ENCODE measurements around the gene GRPEL2. TPM values are rescaled to one million over a fixed set of nuclear protein-coding genes. Genes with fewer than 3 reads are reported as not detected.

The GRPEL2 gene
- total and polyA plus RNA-seq, 9 donors: 5.9 to 17.5 (median 12.2) TPM

DNA sequence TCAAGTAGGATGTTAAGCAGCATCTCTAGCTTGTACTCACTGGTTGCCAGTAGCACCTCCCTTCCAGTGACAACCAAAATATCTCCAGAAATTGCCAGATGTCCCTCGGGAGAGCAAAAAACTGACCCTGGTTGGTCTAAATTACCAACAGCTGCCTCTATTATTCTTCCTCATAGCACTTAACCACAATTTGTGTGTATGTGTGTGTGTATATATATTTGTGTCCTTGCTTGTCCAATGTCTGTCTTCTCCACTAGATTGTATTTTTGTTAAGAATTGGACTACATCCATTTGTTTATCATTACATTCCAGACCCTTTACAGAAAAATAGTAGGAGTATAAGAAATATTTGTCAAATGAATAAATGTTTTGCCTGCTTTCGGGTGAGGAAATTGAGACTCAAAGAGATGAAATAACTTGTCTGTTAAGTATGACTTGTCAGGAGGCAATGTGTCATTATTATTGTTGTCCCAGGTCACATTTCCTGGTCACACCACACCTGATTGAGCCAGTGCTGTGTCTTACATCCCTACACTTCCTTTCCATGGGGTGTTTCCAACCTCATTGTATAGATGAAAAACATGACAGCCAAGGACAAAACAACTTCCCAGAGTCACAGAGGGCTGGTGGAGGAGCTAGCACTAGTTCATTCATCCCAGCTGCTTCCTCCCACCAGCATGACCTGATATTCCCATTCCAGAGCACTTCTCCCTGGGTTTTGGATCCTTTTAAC lies 11.4 kb upstream of the GRPEL2 start:
- Histone ChIP-seq H3K4me3 (no peak overlapping the region), H3K27me3 (no peaks in the 10 kb centered on the region), H3K4me1 (ENCODE audit: insufficient read depth) (no peaks in the 10 kb centered on the region), H3K36me3 (no peaks in the 10 kb centered on the region), H3K9me3 (no peaks in the 10 kb centered on the region), H3K27ac (no peak overlapping the region)
- no peak for TF ChIP-seq POLR2A (IDR thresholded peaks at IDR 0.05)
- no peak for TF ChIP-seq EP300 (IDR thresholded peaks at IDR 0.05)
- TF ChIP-seq, protein P1, sequence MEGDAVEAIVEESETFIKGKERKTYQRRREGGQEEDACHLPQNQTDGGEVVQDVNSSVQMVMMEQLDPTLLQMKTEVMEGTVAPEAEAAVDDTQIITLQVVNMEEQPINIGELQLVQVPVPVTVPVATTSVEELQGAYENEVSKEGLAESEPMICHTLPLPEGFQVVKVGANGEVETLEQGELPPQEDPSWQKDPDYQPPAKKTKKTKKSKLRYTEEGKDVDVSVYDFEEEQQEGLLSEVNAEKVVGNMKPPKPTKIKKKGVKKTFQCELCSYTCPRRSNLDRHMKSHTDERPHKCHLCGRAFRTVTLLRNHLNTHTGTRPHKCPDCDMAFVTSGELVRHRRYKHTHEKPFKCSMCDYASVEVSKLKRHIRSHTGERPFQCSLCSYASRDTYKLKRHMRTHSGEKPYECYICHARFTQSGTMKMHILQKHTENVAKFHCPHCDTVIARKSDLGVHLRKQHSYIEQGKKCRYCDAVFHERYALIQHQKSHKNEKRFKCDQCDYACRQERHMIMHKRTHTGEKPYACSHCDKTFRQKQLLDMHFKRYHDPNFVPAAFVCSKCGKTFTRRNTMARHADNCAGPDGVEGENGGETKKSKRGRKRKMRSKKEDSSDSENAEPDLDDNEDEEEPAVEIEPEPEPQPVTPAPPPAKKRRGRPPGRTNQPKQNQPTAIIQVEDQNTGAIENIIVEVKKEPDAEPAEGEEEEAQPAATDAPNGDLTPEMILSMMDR (IDR thresholded peaks at IDR 0.05): no peak
- no peak for DNase-seq
- 32 to 45% (median 41%) methylated on average over 2 of the region's 2 CpGs for WGBS, 3 donors
- intact Hi-C loops (cut with DNase I): no loop called here

DNA sequence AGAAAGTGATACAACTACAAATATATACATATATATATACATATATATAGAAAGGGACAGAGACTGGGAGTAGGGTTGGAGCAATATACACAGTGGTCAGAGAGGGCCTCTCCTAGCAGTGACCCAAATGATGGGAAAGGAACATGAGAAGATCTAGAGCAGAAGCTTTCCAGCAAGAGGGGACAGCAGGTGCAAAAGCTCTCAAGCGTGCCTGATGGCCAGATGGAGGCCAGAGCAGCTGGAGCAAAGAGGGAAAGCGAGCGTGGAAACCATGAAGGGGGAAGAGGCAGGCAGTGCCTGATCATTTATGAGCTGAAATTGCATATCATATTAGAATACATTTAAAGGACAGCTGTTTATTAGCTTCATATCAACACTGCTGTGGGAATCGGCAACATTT lies 7.6 kb upstream of the GRPEL2 start:
- H3K4me3 ChIP-seq: no peak overlapping the region
- WGBS, 3 donors: 89 to 93% (median 90%) methylated on average over 4 of the region's 4 CpGs
- intact Hi-C loops (cut with DNase I): no loop called here
- TF ChIP-seq, protein P1 (IDR thresholded peaks at IDR 0.05): no peak
- no peak for TF ChIP-seq POLR2A (IDR thresholded peaks at IDR 0.05)
- no peak for TF ChIP-seq EP300 (IDR thresholded peaks at IDR 0.05)
- H3K36me3 ChIP-seq: no peaks in the 10 kb centered on the region
- H3K27me3 ChIP-seq: no peaks in the 10 kb centered on the region
- no peak for DNase-seq
- no peaks in the 10 kb centered on the region for H3K4me1 ChIP-seq (ENCODE audit: insufficient read depth)
- H3K9me3 ChIP-seq: no peaks in the 10 kb centered on the region
- H3K27ac ChIP-seq: no peak overlapping the region

DNA sequence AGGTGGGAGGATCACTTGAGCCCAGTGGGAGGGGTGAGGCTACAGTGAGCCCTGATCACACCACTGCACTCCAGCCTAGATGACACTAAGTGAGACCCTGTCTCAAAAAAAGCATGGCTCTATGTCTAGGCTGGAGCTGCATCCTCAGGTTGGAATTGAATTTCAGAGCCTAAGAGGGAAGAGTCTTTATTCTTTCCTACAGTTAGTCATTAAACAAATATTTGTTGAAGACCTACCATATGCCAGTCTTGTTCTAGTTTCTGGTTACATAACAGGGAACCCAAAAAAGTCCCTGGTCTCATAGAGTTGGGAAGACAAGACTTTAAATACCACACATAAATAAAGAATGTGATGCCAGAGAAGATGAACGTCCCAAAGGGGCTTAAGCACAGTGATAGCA lies 6.9 kb upstream of the GRPEL2 start:
- TF ChIP-seq, protein P1 (IDR thresholded peaks at IDR 0.05): no peak
- TF ChIP-seq POLR2A (IDR thresholded peaks at IDR 0.05) (no peak), EP300 (IDR thresholded peaks at IDR 0.05) (no peak)
- intact Hi-C loops (cut with DNase I): no loop called here

DNA sequence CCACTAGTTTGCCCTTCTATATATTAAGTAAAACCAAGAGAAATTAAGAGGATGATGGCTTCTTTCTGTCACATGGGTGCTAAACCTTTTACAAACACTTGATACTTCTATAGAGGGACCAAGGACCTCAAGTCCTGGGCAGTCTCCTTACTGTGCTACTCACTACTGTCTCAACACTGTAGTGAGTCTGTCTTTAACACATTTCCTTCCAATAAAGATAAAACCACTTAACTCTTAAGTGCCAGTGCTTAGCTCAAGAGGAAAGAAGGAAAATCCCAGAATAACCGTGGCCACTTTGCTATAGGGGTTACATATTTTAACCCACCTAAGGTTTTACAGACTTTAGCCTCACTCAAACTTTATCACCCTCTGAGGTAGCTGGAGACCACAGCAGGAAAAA lies 4.4 kb upstream of the GRPEL2 start:
- intact Hi-C loops (cut with DNase I): no loop called here
- no peak for DNase-seq
- Histone ChIP-seq H3K9me3 (no peaks in the 10 kb centered on the region), H3K27ac (no peak overlapping the region), H3K36me3 (no peaks in the 10 kb centered on the region), H3K4me1 (ENCODE audit: insufficient read depth) (peaks cover 2% of the 10 kb centered on the region), H3K4me3 (no peak overlapping the region), H3K27me3 (no peaks in the 10 kb centered on the region)
- 85 to 89% (median 87%) methylated on average over 1 of the region's 1 CpG for WGBS, 3 donors
- TF ChIP-seq EP300 (IDR thresholded peaks at IDR 0.05): no peak
- TF ChIP-seq, protein P1 (IDR thresholded peaks at IDR 0.05): no peak
- TF ChIP-seq POLR2A (IDR thresholded peaks at IDR 0.05): no peak

More for the DNA sequence above, 6.9 kb upstream of the GRPEL2 start:
- no peak overlapping the region for H3K4me3 ChIP-seq
- no peaks in the 10 kb centered on the region for H3K27me3 ChIP-seq
- WGBS, 3 donors: 64 to 79% (median 73%) methylated on average over 1 of the region's 1 CpG
- no peaks in the 10 kb centered on the region for H3K4me1 ChIP-seq (ENCODE audit: insufficient read depth)
- no peaks in the 10 kb centered on the region for H3K36me3 ChIP-seq
- H3K27ac ChIP-seq: no peak overlapping the region
- no peaks in the 10 kb centered on the region for H3K9me3 ChIP-seq
- no peak for DNase-seq

Measured in ovary (tissue), 9 donors.